Peyer's patch (tissue), 4 donors: ENCODE data around the gene RBM18.

ENCODE experiments used
- POLR2A ChIP-seq, 2 donors: fragments of 450-650 bp; IDR thresholded peaks; one replicate each; pipeline ENCODE4 v1.5.1; 2017; ENCODE audit warnings: antibody characterized with exemption in 2 of 2, mild to moderate bottlenecking in 2 of 2, moderate library complexity in 2 of 2
- TF ChIP-seq, protein P1 (sequence below), 6 experiments: fragments of 450-650 bp in 4 of 6; fragments of 200-600 bp in 2 of 6; sonication (generic) in 1 of 6; IDR thresholded peaks; one replicate each; pipeline ENCODE4 v1.5.1; 2017 to 2019; ENCODE audit warnings: antibody characterized with exemption in 6 of 6, mild to moderate bottlenecking in 3 of 6, moderate library complexity in 1 of 6

DNA sequence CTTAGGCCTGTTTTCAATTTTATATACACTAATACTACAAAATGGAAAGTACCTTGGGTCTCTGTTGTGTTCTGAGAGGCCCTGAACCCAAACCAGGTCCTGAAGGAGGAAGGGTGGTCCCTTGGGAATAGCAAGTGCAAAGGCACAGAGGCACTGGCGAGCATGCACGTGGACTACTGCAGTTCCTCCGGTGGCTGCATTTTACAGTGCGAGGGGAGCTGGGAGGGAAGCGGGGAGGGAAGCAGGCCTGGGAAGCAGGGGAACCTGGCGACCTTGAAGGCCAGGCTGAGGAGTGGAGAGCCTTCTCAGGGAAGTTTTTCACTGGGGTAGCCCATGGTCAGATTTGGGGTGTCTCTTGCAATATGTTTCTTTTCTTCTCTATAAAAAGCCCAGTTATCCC is 71.0 kb downstream of the RBM18 start:
- TF ChIP-seq, protein P1, sequence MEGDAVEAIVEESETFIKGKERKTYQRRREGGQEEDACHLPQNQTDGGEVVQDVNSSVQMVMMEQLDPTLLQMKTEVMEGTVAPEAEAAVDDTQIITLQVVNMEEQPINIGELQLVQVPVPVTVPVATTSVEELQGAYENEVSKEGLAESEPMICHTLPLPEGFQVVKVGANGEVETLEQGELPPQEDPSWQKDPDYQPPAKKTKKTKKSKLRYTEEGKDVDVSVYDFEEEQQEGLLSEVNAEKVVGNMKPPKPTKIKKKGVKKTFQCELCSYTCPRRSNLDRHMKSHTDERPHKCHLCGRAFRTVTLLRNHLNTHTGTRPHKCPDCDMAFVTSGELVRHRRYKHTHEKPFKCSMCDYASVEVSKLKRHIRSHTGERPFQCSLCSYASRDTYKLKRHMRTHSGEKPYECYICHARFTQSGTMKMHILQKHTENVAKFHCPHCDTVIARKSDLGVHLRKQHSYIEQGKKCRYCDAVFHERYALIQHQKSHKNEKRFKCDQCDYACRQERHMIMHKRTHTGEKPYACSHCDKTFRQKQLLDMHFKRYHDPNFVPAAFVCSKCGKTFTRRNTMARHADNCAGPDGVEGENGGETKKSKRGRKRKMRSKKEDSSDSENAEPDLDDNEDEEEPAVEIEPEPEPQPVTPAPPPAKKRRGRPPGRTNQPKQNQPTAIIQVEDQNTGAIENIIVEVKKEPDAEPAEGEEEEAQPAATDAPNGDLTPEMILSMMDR (IDR thresholded peaks at IDR 0.05): no peak
- TF ChIP-seq POLR2A (IDR thresholded peaks at IDR 0.05): no peak
